ENCODE data around the gene TCHP.

DNA sequence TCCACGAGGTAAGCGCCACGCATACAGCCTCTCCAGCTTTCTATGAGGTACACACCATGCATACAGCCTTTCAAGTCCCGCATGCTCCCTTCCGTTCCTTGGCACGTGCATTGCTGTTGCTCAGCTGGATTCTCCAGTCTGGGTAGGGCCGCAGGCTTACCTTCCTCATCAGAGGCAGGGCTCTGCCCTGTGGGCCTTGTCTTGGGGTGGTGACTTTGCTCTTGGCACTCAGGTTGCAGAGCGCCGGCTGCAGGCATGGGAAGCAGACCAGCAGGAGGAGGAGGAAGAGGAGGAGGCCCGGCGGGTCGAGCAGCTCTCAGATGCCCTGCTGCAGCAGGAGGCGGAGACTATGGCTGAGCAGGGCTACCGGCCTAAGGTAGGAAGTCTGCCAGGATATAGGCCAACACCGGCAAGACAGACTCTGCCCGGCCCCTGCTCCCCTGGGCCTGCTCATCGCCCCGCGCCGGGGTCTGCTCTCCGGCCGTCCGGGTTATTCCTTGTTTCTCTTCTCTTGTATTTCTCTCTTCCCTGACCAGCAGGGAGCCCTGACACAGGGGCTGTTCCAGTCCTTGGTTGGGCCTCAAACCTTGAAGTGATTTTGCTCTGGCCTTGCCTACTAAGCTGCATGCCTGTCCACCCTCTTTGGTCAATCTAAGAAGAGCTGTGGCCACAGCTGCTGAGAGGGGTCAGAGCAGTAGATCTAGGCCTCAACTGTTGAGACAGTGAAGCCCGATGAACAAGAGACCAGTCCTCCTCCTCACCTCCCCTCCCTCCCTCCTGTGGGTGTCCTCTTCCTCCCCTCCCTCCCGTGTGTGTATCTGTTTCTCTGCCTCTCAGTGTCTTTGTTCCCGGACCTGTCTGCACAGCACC lies 15.3 kb downstream of the TCHP start:
- TF ChIP-seq, protein P1, sequence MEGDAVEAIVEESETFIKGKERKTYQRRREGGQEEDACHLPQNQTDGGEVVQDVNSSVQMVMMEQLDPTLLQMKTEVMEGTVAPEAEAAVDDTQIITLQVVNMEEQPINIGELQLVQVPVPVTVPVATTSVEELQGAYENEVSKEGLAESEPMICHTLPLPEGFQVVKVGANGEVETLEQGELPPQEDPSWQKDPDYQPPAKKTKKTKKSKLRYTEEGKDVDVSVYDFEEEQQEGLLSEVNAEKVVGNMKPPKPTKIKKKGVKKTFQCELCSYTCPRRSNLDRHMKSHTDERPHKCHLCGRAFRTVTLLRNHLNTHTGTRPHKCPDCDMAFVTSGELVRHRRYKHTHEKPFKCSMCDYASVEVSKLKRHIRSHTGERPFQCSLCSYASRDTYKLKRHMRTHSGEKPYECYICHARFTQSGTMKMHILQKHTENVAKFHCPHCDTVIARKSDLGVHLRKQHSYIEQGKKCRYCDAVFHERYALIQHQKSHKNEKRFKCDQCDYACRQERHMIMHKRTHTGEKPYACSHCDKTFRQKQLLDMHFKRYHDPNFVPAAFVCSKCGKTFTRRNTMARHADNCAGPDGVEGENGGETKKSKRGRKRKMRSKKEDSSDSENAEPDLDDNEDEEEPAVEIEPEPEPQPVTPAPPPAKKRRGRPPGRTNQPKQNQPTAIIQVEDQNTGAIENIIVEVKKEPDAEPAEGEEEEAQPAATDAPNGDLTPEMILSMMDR (IDR thresholded peaks at IDR 0.05; ENCODE audit: insufficient read depth, low read depth, low read length) = no peak
- TF ChIP-seq EZH2 (IDR thresholded peaks at IDR 0.05; ENCODE audit: insufficient read depth, low read length) = no peak

Measured in astrocyte (in vitro differentiated cells and primary cell).